ENCODE results near the gene ADCYAP1R1.

ADCYAP1R1 gene

DNA sequence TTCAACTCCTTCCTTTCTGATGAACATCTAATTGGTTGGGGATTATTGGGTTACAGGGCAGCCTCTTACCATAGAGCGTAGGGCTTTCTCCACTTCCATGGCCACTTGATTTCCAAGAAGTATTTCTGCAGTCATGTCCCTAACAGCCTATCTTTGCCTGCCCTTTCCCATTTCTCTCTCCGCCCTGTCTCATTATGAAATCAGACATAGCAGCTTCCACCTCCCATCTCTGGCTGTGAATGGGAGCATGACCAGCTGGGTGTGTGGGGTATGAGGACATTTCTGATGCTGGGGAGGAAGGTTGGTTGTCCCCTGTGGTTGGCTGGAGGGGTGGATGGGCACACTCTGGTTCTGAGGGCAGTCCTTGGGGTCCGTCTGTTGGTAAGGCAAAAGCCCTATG is 41.2 kb downstream of the ADCYAP1R1 start:
- no peak overlapping the region for H3K4me2 ChIP-seq (ENCODE audit: low read depth, low read length, poor library complexity, severe bottlenecking)
- TF ChIP-seq CTCF (conservative IDR thresholded peaks at IDR 0.05; ENCODE audit: low read length) (no peak), EZH2phosphoT487 (IDR thresholded peaks at IDR 0.05; ENCODE audit: borderline replicate concordance) (no peak)

GRCh38 chr7:31094271-31094670 is 42.2 kb downstream of the ADCYAP1R1 start:
- H3K4me1 ChIP-seq (ENCODE audit: insufficient read depth, low read length, poor library complexity, severe bottlenecking): no peaks in the 10 kb centered on the region
- H3K27me3 ChIP-seq (ENCODE audit: insufficient read depth, low read length, poor library complexity, severe bottlenecking): no peaks in the 10 kb centered on the region
- no peak overlapping the region for H3K4me3 ChIP-seq (ENCODE audit: low read length, poor library complexity, severe bottlenecking)
- no peak overlapping the region for H2AFZ ChIP-seq (ENCODE audit: low read length)
- no peak for TF ChIP-seq CTCF (conservative IDR thresholded peaks at IDR 0.05; ENCODE audit: low read length)
- TF ChIP-seq EZH2phosphoT487 (IDR thresholded peaks at IDR 0.05; ENCODE audit: borderline replicate concordance): no peak
- H3K36me3 ChIP-seq (ENCODE audit: insufficient read depth, low read length): no peaks in the 10 kb centered on the region
- H3K4me2 ChIP-seq (ENCODE audit: low read depth, low read length, poor library complexity, severe bottlenecking): no peak overlapping the region
- H4K20me1 ChIP-seq (ENCODE audit: insufficient read depth, low read length, poor library complexity, severe bottlenecking): no peaks in the 10 kb centered on the region
- H3K9ac ChIP-seq (ENCODE audit: low read depth, low read length, poor library complexity, severe bottlenecking): no peak overlapping the region
- no peaks in the 10 kb centered on the region for H3K9me2 ChIP-seq (replicated peaks; ENCODE audit: low read depth, low read length)
- H3K9me3 ChIP-seq (ENCODE audit: insufficient read depth, low read depth, low read length): no peaks in the 10 kb centered on the region
- H3F3A ChIP-seq (ENCODE audit: low read depth): no peaks in the 10 kb centered on the region
- H3K79me2 ChIP-seq (ENCODE audit: insufficient read depth, low read length): no peaks in the 10 kb centered on the region

More for the DNA sequence above, 41.2 kb downstream of the ADCYAP1R1 start:
- no peaks in the 10 kb centered on the region for H3K27me3 ChIP-seq (ENCODE audit: insufficient read depth, low read length, poor library complexity, severe bottlenecking)
- H3K79me2 ChIP-seq (ENCODE audit: insufficient read depth, low read length): no peaks in the 10 kb centered on the region
- no peak overlapping the region for H3K4me3 ChIP-seq (ENCODE audit: low read length, poor library complexity, severe bottlenecking)
- H3K36me3 ChIP-seq (ENCODE audit: insufficient read depth, low read length): no peaks in the 10 kb centered on the region
- H4K20me1 ChIP-seq (ENCODE audit: insufficient read depth, low read length, poor library complexity, severe bottlenecking): no peaks in the 10 kb centered on the region
- no peak overlapping the region for H2AFZ ChIP-seq (ENCODE audit: low read length)
- no peaks in the 10 kb centered on the region for H3K9me2 ChIP-seq (replicated peaks; ENCODE audit: low read depth, low read length)
- H3K9me3 ChIP-seq (ENCODE audit: insufficient read depth, low read depth, low read length): no peaks in the 10 kb centered on the region
- no peaks in the 10 kb centered on the region for H3K4me1 ChIP-seq (ENCODE audit: insufficient read depth, low read length, poor library complexity, severe bottlenecking)
- H3K9ac ChIP-seq (ENCODE audit: low read depth, low read length, poor library complexity, severe bottlenecking): no peak overlapping the region
- H3F3A ChIP-seq (ENCODE audit: low read depth): no peaks in the 10 kb centered on the region

DNA sequence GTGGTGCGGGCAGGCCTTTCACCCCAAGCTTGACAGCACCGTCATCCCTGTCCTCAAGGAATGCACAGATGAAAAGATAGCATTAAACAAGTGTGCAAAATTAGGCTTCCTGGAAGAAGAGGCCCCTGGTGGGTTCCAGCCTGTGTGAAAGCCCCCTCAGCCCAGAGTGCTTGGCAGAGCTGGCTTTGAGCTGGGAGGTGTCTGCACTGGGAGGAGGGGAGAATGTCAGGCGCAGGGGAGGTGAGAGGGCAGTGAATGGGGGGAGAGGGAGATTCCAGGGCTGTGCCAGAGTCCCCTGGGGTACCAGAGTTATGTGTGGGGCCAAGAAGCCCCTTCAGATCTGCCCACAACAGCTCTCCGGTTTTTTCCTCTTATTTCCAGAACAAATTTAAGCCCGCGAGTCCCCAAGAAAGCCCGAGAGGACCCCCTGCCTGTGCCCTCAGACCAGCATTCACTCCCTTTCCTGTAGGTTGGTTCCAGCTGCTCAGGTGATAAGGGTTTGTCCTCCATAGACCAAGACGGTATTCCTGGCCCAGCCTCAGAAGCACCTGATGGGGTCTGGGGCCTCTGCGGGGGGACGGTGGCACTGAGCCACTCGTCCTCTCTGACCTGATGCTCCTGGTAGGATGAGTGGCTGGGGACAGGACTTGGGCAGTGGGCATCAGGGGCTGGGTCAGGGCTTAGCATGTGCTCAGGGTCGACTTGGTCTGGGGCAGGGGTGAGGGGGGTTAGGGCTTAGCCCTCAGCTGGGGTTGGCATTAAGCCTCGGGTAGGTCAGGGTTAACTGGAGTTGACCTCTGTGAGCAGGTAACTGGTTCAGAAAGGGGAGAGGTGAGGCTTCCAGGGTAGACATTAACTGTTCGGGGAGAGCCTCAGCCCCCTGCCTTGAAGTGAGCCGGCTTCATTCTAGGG is 43.4 kb downstream of the ADCYAP1R1 start:
- Histone ChIP-seq H3K79me2 (ENCODE audit: insufficient read depth, low read length) (no peaks in the 10 kb centered on the region), H3K4me2 (ENCODE audit: low read depth, low read length, poor library complexity, severe bottlenecking) (no peak overlapping the region), H4K20me1 (ENCODE audit: insufficient read depth, low read length, poor library complexity, severe bottlenecking) (no peaks in the 10 kb centered on the region), H3K9me2 (replicated peaks; ENCODE audit: low read depth, low read length) (no peaks in the 10 kb centered on the region), H3F3A (ENCODE audit: low read depth) (no peaks in the 10 kb centered on the region), H3K36me3 (ENCODE audit: insufficient read depth, low read length) (no peaks in the 10 kb centered on the region), H3K9me3 (ENCODE audit: insufficient read depth, low read depth, low read length) (no peaks in the 10 kb centered on the region), H3K4me3 (ENCODE audit: low read length, poor library complexity, severe bottlenecking) (no peak overlapping the region), H3K4me1 (ENCODE audit: insufficient read depth, low read length, poor library complexity, severe bottlenecking) (no peaks in the 10 kb centered on the region), H2AFZ (ENCODE audit: low read length) (no peak overlapping the region), H3K27me3 (ENCODE audit: insufficient read depth, low read length, poor library complexity, severe bottlenecking) (no peaks in the 10 kb centered on the region), H3K9ac (ENCODE audit: low read depth, low read length, poor library complexity, severe bottlenecking) (no peak overlapping the region)
- no peak for TF ChIP-seq CTCF (conservative IDR thresholded peaks at IDR 0.05; ENCODE audit: low read length)
- no peak for TF ChIP-seq EZH2phosphoT487 (IDR thresholded peaks at IDR 0.05; ENCODE audit: borderline replicate concordance)
